TTC549 (cell line): ENCODE data around the gene MAN2B1.

Experiments used
- FAIRE-seq: peaks from 2 replicates; lab custom pipeline; 2012; peaks lifted over from hg19 to GRCh38; lab: Jason Lieb, UNC

The MAN2B1 gene

DNA sequence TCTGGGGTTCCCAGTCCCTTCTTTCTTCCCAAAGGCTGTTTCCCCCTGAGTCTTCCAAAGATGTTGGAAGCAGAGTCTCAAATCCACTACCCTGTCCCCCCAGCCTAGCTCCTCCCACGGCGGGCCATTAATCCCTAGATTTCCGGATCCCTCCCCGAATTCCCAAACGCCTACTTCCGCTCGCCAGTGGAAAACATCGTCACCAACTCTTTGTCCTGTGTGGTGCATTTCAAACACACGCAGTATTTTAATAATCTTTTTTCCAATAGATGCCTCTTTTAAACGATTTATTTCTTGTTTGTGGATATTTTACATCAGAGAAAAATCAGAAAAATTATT, 55.2 kb downstream of the MAN2B1 start:
- FAIRE-seq = peak; percentile 7

- FAIRE-seq = peak; percentile 75
Measured at GRCh38 chr19:12610540-12611360, 55.8 kb downstream of the MAN2B1 start, which contains the start of the genes ZNF490 and ZNF791. Gene ZNF490 (minus strand): TSS chr19:12610813. CDS start chr19:12610680, 133 bp downstream. Gene ZNF791 (plus strand): TSS chr19:12610920. CDS start chr19:12611080, 160 bp downstream.

DNA sequence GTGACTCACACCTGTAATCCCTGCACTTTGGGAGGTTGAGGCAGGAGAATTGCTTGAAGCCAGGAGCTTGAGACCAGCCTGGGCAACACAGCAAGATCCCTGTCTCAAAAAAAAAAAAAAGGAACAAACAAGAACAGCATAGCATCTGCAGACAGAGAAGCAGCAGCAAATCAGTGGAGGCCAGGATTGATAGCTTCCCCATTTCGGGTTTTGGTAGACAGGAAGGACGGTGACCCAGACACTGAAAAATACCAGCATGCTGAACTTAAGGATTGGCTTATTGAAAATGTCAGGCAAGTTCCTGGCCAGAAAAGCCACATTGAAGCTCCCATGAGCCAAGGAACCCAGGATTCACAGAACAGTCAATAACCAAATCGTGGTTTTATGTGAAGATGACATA, 58.9 kb downstream of the MAN2B1 start:
- FAIRE-seq = no peak

DNA sequence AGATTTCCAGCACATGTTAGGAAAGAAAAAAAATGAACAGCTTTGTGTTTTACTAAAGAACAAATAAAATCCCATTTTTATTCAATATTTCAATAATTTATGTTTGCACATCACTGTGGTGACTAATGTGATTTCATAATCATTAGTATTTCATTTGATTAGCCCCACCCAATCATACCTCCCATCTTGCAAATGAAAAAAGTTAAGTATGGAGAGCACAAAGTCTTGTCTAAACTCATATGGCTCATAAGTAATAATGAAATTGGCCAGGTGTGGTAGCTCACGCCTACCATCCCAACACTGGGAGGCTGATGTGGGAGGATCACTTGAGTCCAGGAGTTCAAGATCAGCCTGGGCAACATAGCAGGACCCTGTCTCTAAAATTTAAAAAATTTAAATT, 59.7 kb downstream of the MAN2B1 start:
- no peak for FAIRE-seq

DNA sequence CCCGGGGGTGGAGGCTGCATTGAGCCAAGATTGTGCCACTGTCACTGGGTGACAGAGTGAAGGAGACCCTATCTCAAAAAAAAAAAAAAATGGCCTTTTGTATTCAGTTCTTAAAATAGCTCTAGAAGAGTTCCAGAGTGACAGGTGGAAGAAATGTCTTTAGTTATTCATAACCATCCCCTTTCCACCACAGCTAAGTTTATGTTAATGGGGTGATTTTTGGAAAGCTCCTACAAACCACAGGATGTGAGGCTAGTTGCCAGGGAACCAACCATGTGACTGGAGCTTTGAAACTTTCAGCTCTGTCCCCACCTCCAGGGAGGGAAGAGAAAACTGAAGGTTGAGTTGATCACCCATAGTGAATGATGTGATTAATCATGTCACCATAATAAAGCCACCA, 62.8 kb downstream of the MAN2B1 start:
- no peak for FAIRE-seq

DNA sequence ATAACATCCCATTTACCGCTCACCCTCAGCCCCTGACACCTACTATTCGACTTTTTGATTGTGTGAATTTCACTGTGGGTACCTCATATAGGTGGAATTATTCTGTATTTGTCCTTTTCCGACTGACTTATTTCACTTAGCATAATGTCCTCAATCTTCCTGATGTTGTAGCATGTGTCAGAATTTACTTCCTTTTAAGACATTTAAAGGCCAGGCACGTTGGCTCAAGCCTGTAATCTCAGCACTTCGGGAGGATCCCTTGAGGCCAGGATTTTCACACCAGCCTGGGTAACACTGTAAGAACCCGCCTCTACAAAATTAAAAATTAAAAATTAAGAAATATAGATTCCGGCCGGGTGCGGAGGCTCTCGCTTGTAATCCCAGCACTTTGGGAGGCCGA, 68.9 kb downstream of the MAN2B1 start:
- no peak for FAIRE-seq

DNA sequence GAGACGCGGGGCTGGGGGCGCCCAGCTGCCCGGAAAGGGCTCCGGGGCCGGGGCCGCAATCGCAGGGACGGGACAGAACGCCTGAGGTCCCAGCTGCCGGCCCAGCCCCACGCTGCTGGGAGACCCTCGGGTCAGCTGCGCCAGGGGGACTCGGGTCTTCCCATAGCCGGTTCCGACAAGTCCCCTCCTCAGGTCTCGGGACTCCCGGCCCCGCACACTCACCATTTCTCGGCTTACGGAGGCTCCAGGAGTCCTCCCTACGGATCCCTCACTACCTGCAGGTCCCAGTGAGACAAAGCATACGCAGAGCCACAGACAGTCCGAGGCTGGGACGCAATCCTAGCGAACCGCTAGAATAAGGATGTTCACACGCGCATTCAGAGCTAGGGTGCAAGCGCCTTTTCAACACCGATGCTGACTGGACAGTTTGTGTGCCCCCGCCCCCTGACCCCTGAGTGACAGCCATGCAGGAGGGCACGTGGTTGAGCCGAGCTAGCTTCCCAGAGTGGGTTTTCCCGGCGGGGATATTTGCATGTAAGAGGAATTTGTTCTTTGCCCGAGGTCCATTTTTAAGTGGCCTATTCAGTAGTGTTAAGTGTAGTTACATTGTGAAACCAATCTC, 69.5 kb downstream of the MAN2B1 start:
- FAIRE-seq = no peak
